ENCODE measurements around the gene DAAM2.

Gene DAAM2

GRCh38 chr6:39936857-39937256, 144.7 kb downstream of the DAAM2 start:
- DNase-seq, result no peak

DNA sequence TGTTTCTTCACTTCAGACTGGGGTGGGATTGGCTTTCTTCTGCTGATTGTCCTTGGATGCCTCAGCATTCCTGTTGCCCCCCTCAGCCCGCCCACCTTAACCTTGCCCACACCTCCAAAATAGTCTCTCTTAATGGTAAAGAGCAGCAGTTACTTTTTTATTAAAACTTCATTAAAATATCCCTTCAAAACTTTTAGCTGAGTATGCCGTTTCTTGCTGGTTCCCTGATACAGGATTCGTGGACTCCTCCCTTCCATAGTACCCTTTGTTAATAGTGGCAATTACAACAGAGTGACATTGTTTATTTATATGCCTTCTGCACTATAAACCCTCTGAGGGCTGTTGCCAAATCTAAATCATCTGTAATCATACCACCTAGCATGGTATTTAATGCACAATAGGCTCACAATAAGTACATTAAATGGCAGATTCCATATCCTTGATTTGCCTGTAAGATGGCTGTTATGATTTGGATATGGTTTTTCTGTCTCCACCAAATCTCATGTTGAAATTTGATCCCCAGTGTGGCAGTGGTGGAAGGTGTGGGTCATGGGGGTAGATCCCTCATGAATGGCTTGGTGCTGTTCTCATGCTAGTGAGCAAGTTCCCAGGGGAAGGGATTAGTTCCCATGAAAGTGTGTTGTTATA, 145.6 kb downstream of the DAAM2 start:
- no peak for DNase-seq

- no peak for DNase-seq
Measured at GRCh38 chr6:39938773-39939654, 146.8 kb downstream of the DAAM2 start.

DNA sequence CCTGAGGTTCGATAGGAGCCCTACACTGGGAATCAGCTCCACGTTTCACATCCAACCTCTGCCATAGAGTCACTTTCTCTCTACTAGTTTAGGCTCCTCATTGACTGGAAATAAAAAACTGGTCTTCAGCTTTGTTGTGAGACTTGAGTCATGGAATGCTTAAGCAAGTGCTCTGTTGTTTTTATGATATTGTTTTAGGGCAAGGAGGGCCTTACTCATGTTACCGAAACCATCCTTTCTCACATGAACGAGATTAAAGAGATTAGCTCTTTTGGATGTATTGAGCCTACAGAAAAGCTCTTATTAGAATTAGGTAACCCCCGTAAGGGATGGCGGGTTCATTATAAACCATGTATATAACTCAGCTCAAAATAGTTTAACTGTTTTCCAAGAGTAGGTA, 149.0 kb downstream of the DAAM2 start:
- DNase-seq, result no peak

DNA sequence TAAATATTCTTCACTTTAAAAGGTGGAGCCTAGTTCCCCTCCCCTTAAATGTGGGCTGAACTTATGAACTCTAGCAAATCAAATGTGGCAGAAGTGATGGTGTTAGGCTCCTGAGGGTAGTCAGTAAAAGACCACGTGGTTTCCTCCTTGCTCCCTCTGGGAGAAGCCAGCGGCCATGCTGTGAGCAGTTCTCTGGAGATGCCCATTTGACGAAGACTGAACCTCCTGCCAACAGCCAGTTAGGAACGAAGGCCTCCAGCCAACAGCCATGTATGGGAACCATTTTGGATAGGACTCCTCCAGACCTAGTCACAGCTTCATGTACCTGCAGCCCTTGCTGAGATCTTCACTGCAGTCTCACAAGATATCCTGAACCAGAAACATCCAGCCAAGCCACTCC, 149.6 kb downstream of the DAAM2 start:
- no peak for DNase-seq

DNA sequence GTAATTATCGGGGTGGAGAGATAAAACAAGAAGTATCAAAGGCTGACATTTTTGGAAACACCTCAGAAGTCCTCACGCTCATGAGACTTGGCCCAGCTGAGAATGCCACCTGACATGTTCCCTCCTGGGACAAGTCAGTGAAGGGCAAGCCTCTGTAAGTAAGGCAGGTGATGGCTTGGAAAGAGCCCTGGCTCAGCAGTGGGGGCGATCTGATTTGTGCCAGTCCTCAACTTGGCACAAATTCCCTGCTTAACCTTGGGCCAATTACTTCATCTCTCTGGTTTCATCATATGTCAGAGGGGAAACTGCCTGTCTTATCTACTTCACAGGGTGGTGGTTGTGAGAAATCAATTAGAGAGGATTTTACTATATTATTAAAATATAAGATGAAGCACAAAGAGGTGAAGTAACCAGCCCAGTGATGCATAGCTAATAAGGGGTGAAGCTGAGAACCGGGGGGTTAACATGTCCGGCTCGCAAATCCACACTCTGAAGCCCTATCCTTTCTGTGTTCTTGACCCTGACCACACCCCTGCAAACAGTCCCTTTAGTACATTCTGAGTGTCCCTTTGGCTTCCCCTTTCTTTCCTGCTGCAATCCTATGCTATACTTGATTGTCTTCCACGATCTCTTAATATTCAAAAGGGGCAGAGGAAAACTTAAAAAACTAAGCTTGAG, 150.9 kb downstream of the DAAM2 start:
- DNase-seq, result no peak

- DNase-seq, result no peak
Measured at GRCh38 chr6:39945626-39946025, 153.4 kb downstream of the DAAM2 start.

- DNase-seq, result no peak
Measured at GRCh38 chr6:39947611-39948068, 155.5 kb downstream of the DAAM2 start.

DNA sequence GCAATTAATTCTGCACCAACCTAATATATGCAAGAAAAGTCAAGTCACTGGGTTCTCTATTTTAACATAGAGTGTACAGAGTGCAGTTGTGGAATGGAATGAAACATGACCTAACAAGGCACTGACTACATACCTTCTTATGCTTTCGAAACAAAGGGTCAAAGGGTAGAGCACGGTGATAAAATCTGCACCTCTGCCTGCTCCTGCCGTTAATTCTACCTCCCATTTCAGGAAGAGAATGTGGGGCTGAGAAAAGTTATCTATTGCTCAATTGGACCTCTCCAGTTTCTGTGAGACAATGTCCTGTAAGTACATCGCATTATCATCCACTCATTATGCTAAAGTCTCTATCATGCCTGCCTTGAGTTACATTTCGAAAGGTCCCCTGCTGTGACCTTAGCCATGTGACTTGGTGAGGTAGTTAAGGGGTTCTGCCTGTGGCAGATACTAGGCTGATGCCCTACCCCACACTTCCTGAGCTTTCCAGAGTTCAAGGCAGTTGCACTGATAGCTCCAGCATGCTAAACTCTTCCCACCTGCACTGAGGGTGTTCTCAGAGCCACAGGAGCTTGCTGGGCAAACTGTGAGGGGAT, 156.1 kb downstream of the DAAM2 start:
- no peak for DNase-seq

- no peak for DNase-seq
Measured at GRCh38 chr6:39950125-39950720, 158.0 kb downstream of the DAAM2 start.

DNA sequence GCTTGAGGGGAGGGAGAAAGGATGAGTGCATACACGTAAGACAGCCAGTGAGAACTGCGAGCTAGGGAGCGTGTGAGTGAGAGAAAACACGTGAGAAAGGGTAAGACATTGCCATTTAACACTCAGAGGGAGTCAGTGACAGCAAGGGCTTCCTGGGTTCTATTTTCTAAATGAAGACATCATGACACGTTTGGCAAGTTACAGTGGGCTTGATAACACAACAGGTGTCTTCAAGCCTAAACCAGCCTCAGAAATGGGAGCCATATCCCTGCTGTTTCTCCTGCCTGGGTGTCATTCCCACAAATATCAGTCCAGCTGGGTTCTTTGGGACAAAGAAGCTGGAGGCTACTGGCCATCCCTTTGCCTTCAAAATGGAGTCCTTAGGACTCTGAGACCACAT, 159.0 kb downstream of the DAAM2 start:
- DNase-seq, result no peak

GRCh38 chr6:39951716-39952115, 159.5 kb downstream of the DAAM2 start:
- no peak for DNase-seq

DNA sequence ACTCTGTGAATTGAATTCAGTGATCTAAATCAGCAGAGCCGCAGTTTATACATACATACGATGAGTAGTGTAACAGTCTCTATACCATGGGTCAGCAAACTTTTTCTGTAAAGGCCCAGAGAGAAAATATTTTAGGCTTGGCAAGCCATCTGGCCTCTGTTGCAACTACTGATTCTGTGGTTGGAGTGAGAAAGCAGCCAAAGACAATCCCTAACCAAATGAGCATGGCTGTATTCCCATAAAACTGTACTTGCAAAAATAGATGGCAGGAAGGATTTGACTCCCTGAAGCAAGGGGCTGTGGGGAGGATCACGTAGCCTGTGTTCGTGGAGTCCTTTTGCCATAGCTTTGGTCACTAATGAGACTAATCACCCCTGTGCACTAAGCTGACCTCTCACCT, 160.0 kb downstream of the DAAM2 start:
- no peak for DNase-seq

DNA sequence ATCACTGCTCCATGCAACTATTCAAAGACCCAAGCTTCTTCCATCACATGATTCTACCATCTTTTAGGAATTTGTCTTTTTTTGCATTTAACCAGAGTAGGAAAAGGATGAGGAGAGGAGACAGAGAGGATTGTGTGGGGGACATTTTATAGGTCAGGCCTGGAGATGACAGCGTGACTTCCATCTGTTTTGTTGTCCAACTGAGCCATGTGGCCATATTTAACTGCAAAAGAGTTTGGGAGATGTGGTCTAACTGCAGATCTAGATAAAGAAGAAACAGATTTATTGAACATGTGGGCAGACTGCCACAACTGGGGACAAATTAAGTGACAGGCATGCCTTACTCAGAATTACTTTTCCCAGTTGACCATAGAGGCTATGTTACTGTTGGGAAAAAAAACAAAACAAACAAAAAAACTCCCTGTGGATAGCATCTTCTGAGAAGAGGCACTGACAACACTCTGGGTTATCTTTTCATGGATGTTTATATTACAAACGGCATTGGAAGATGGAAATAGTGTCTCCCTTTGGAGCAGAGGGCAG, 161.0 kb downstream of the DAAM2 start:
- DNase-seq, result no peak

Data from NCI-H1694 treated with DMSO at 0.1 percent for 48 hours (cell line).